Liver (tissue), 9 donors: ENCODE data around the gene KIRREL3. TPM values are rescaled to one million over a fixed set of nuclear protein-coding genes. Genes with fewer than 3 reads are reported as not detected.

Experiments used
- DNase-seq: peaks from one replicate; pipeline ENCODE4 v3.0.0-alpha.2; 2017; ENCODE audit warnings: low spot score
- H3K27ac ChIP-seq, 2 donors: one replicate each; pipeline ENCODE4 v1.7.0; 2013; ENCODE audit warnings: inconsistent platforms in 2 of 2, low read length in 2 of 2, control low read depth in 1 of 2, low read depth in 1 of 2, mild to moderate bottlenecking in 1 of 2
- H3K27me3 ChIP-seq, 4 donors: one replicate each; pipeline versions ENCODE4 v1.6.1 to v1.7.0; 2013; ENCODE audit warnings: low read length in 3 of 4, inconsistent platforms in 1 of 4, mild to moderate bottlenecking in 1 of 4, moderate library complexity in 1 of 4; ENCODE audit not compliant: control insufficient read depth in 4 of 4, insufficient read depth in 4 of 4
- H3K36me3 ChIP-seq, 4 donors: one replicate each; pipeline versions ENCODE4 v1.6.1 to v1.7.0; 2013; ENCODE audit warnings: low read length in 3 of 4, mild to moderate bottlenecking in 3 of 4, low read depth in 1 of 4, moderate library complexity in 1 of 4; ENCODE audit not compliant: control insufficient read depth in 4 of 4, insufficient read depth in 3 of 4
- H3K4me1 ChIP-seq, 4 donors: one replicate each; pipeline versions ENCODE4 v1.6.1 to v1.7.0; 2013; ENCODE audit warnings: low read length in 3 of 4, mild to moderate bottlenecking in 3 of 4, moderate library complexity in 1 of 4; ENCODE audit not compliant: control insufficient read depth in 4 of 4, insufficient read depth in 4 of 4
- H3K4me3 ChIP-seq, 3 donors: one replicate each; pipeline versions ENCODE4 v1.6.1 to v1.7.0; 2013; ENCODE audit warnings: low read length in 3 of 3, control low read depth in 1 of 3, low read depth in 1 of 3, mild to moderate bottlenecking in 1 of 3
- H3K9ac ChIP-seq, 2 donors: one replicate each; pipeline ENCODE4 v1.7.0; 2013; ENCODE audit warnings: low read length in 2 of 2, mild to moderate bottlenecking in 2 of 2, moderate library complexity in 2 of 2, control low read depth in 1 of 2, low read depth in 1 of 2
- H3K9me3 ChIP-seq, 4 donors: one replicate each; pipeline versions ENCODE4 v1.6.1 to v1.7.0; 2013; ENCODE audit warnings: low read length in 3 of 4; ENCODE audit not compliant: control insufficient read depth in 4 of 4
- ATF3 ChIP-seq: IDR thresholded peaks from 2 replicates; pipeline ENCODE4 v1.6.1; 2016; ENCODE audit warnings: antibody characterized with exemption
- CTCF ChIP-seq: fragments of 150-350 bp; IDR thresholded peaks from 2 replicates; pipeline ENCODE4 v1.5.1; 2017; ENCODE audit warnings: improper control_type of control experiment, low read depth, low read length; ENCODE audit not compliant: missing input control
- EGR1 ChIP-seq, 2 donors: IDR thresholded peaks; 2 replicates each; pipeline ENCODE4 v1.6.1; 2016 to 2018; ENCODE audit warnings: antibody characterized with exemption in 2 of 2, low read depth in 2 of 2
- FOXA1 ChIP-seq: IDR thresholded peaks from 2 replicates; pipeline ENCODE4 v1.6.1; 2016; ENCODE audit warnings: antibody characterized with exemption
- FOXA2 ChIP-seq: IDR thresholded peaks from 2 replicates; pipeline ENCODE4 v1.6.1; 2016; ENCODE audit warnings: antibody characterized with exemption
- GABPA ChIP-seq, 2 donors: IDR thresholded peaks in 1 of 2; conservative IDR thresholded peaks in 1 of 2; 2 replicates each; pipeline ENCODE4 v1.6.1; 2016; ENCODE audit warnings: antibody characterized with exemption in 2 of 2, mild to moderate bottlenecking in 1 of 2, moderate library complexity in 1 of 2
- HNF4A ChIP-seq, 2 donors: conservative IDR thresholded peaks; 2 replicates each; pipeline ENCODE4 v1.6.1; 2016; ENCODE audit warnings: antibody characterized with exemption in 2 of 2, mild to moderate bottlenecking in 2 of 2
- HNF4G ChIP-seq: IDR thresholded peaks from 2 replicates; pipeline ENCODE4 v1.6.1; 2016; ENCODE audit warnings: antibody characterized with exemption
- JUND ChIP-seq, 2 donors: IDR thresholded peaks; 2 replicates each; pipeline ENCODE4 v1.6.1; 2016; ENCODE audit warnings: antibody characterized with exemption in 2 of 2
- MAX ChIP-seq: IDR thresholded peaks from 2 replicates; pipeline ENCODE4 v1.6.1; 2016; ENCODE audit warnings: antibody characterized with exemption
- NR2F2 ChIP-seq: IDR thresholded peaks from 2 replicates; pipeline ENCODE4 v1.6.1; 2016; ENCODE audit warnings: antibody characterized with exemption
- RAD21 ChIP-seq, 2 donors: IDR thresholded peaks; 2 replicates each; pipeline ENCODE4 v1.6.1; 2016; ENCODE audit warnings: antibody characterized with exemption in 2 of 2, mild to moderate bottlenecking in 2 of 2
- REST ChIP-seq: IDR thresholded peaks from 2 replicates; pipeline ENCODE4 v1.6.1; 2016; ENCODE audit warnings: antibody characterized with exemption, mild to moderate bottlenecking
- RXRA ChIP-seq, 2 donors: IDR thresholded peaks; 2 replicates each; pipeline ENCODE4 v1.6.1; 2017 to 2018; ENCODE audit warnings: antibody characterized with exemption in 2 of 2, mild to moderate bottlenecking in 1 of 2
- SP1 ChIP-seq: IDR thresholded peaks from 2 replicates; pipeline ENCODE4 v1.6.1; 2018; ENCODE audit warnings: antibody characterized with exemption, mild to moderate bottlenecking
- TAF1 ChIP-seq: conservative IDR thresholded peaks from 2 replicates; pipeline ENCODE4 v1.6.1; 2016; ENCODE audit warnings: antibody characterized with exemption, mild to moderate bottlenecking
- YY1 ChIP-seq: IDR thresholded peaks from 2 replicates; pipeline ENCODE4 v1.6.1; 2016; ENCODE audit warnings: antibody characterized with exemption, mild to moderate bottlenecking
- ZBTB33 ChIP-seq: IDR thresholded peaks from 2 replicates; pipeline ENCODE4 v1.6.1; 2016; ENCODE audit warnings: antibody characterized with exemption
- WGBS: extraction: QIAGEN DNeasy Blood & Tissue Kit; methylation state at CpG from one replicate; pipeline ENCODE4 v1.1.7; 2013; 5-methylcytosine and 5-hydroxymethylcytosine counted together
- polyA plus RNA-seq, 2 donors: library from polyadenylated mRNA; stranded (reverse) in 1 of 2; unstranded in 1 of 2; fragments of 200-250 nt in 1 of 2; fragments of >200 nt in 1 of 2; fragmentation: Nextera tagmentation in 1 of 2; extraction: Ambion mirVana in 1 of 2; gene quantifications; one replicate each; pipeline versions ENCODE4 v1.2.1 to v1.2.3, GENCODE V29; 2013 to 2015
- total RNA-seq, 2 donors: library from RNA; depleted of rRNA; stranded (reverse); fragments of >200 nt; gene quantifications; one replicate each; pipeline ENCODE4 v1.2.3, GENCODE V29; 2014
- donor health status: healthy.
- donor health status: healthy.
- donor health status: healthy.
- donor health status: healthy.
- donor health status: healthy.

Gene KIRREL3
- total and polyA plus RNA-seq, 4 donors: 0.03 to 0.29 (median 0.08) TPM; not detected in 1

GRCh38 chr11:126525216-126525615 lies 475.4 kb downstream of the KIRREL3 start (continued):
- TF ChIP-seq CTCF (no peak), RAD21 (IDR thresholded peaks at IDR 0.05) (no peak), FOXA2 (no peak), ZBTB33 (no peak), SP1 (no peak), NR2F2 (no peak), TAF1 (no peak)

- Histone ChIP-seq H3K9me3 (no peaks in the 10 kb centered on the region), H3K4me1 (no peaks in the 10 kb centered on the region), H3K27ac (no peak overlapping the region), H3K9ac (no peak overlapping the region), H3K36me3 (no peaks in the 10 kb centered on the region), H3K27me3 (peaks cover 0 to 7% (median 1%) of the 10 kb centered on the region in 4 donors), H3K4me3 (no peak overlapping the region)
- TF ChIP-seq REST (no peak), MAX (no peak), RXRA (IDR thresholded peaks at IDR 0.05) (no peak), YY1 (no peak), HNF4A (conservative IDR thresholded peaks at IDR 0.05) (no peak), JUND (IDR thresholded peaks at IDR 0.05) (no peak), RAD21 (IDR thresholded peaks at IDR 0.05) (no peak)
- DNase-seq: no peak
- WGBS: 61% methylated on average over 4 of the region's 4 CpGs
These were observed 476.9 kb downstream of the KIRREL3 start for GRCh38 chr11:126523441-126524205.

- 66% methylated on average over 7 of the region's 7 CpGs for WGBS
- H3K27me3 ChIP-seq: peaks cover 0 to 9% (median 0%) of the 10 kb centered on the region in 4 donors
- TF ChIP-seq GABPA (IDR thresholded peaks at IDR 0.05 in 1 of 2, conservative IDR thresholded peaks at IDR 0.05 in 1 of 2) (no peak), YY1 (no peak), CTCF (no peak), JUND (IDR thresholded peaks at IDR 0.05) (no peak), ZBTB33 (no peak), NR2F2 (no peak), RAD21 (IDR thresholded peaks at IDR 0.05) (no peak), ATF3 (no peak), EGR1 (IDR thresholded peaks at IDR 0.05; ENCODE audit: low read depth in 2 of 2) (no peak), HNF4G (no peak), FOXA1 (no peak)
These were observed 478.0 kb downstream of the KIRREL3 start for GRCh38 chr11:126522606-126523005.

More at GRCh38 chr11:126522606-126523005, 478.0 kb downstream of the KIRREL3 start:
- Histone ChIP-seq H3K27ac (no peak overlapping the region), H3K36me3 (no peaks in the 10 kb centered on the region), H3K4me3 (no peak overlapping the region), H3K9ac (no peak overlapping the region), H3K4me1 (no peaks in the 10 kb centered on the region), H3K9me3 (no peaks in the 10 kb centered on the region)
- DNase-seq: no peak
